HG03064 (cell line): ENCODE measurements around the gene DEFB116.
"Not testable (repeated sequence)": the region's sequence is repeated elsewhere in the genome, so short reads cannot be mapped to it uniquely, and the experiment has no call there.

Source experiments
- ATAC-seq: cut with Tn5 transposase; IDR thresholded peaks from one replicate; pipeline ENCODE4 v1.9.1; 2021; ENCODE audit warnings: low read depth; ENCODE audit not compliant: unreplicated experiment

DEFB116 gene

GRCh38 chr20:31308535-31309162 is at the start of gene DEFB116:
TSS of gene DEFB116 (minus strand) at chr20:31308585. CDS start at chr20:31308585, 0 bp downstream.
- no peak for ATAC-seq

- ATAC-seq, result no peak
Observed at GRCh38 chr20:31355981-31356380, 47.6 kb upstream of the DEFB116 start.

GRCh38 chr20:31341470-31341869 is 33.1 kb upstream of the DEFB116 start:
- ATAC-seq, result no peak

- no peak for ATAC-seq
Observed at GRCh38 chr20:31330893-31331292, 22.5 kb upstream of the DEFB116 start.

GRCh38 chr20:31322504-31322903 is 14.1 kb upstream of the DEFB116 start:
- ATAC-seq, result no peak

- ATAC-seq, result not testable (repeated sequence)
Observed at GRCh38 chr20:31284964-31285363, 23.4 kb downstream of the DEFB116 start.

GRCh38 chr20:31278178-31278577 is 30.2 kb downstream of the DEFB116 start:
- ATAC-seq, result no peak

GRCh38 chr20:31274441-31274840 is 33.9 kb downstream of the DEFB116 start:
- no peak for ATAC-seq

- ATAC-seq, result no peak
Observed at GRCh38 chr20:31260326-31260932, 48.0 kb downstream of the DEFB116 start.

GRCh38 chr20:31257364-31257763 is 51.0 kb downstream of the DEFB116 start, which contains the start of gene DEFB115:
TSS of gene DEFB115 (plus strand) at chr20:31257664. CDS start at chr20:31257664, 0 bp downstream.
- no peak for ATAC-seq

GRCh38 chr20:31256959-31257358 is 51.4 kb downstream of the DEFB116 start:
- ATAC-seq, result no peak
